ENCODE measurements around the gene WWOX.

The WWOX gene

DNA sequence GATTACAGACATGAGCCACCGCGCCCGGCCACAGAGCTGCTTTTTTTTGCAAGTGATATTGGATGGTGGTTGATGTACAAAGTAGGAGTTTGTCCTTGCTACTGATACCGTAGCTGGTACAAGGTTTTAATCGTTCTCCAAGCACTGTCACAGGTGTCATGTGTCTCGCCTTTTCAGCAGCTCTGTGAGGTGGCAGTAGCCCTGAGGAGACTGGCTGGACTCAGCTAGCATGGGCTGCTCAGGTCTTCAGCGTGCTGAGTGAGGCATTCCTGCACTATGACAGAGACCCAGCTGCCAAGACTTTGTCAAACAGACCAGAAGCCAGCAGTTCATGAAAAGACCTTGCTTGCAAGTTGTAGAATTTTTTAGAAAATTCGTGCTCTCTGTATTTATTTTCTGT, 7.2 kb downstream of the WWOX start:
- no peak for DNase-seq

DNA sequence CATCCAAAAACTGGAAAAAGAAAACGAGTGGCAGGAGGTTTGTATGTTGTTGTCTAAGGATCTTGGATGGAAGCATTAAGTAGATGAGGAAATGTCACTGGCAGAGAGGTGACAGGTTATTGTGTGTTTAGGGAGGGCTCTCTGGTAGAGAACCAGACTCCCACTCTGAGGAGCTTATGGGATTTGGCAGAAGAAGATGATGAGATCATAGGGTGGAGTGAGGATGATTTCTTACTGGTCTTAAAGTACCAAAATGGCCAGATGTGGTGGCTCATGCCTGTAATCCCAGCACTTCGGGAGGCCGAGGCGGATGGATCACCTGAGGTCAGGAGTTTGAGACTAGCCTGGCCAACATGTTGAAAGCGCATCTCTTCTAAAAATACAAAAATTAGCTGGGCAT, 9.0 kb downstream of the WWOX start:
- no peak for DNase-seq

DNA sequence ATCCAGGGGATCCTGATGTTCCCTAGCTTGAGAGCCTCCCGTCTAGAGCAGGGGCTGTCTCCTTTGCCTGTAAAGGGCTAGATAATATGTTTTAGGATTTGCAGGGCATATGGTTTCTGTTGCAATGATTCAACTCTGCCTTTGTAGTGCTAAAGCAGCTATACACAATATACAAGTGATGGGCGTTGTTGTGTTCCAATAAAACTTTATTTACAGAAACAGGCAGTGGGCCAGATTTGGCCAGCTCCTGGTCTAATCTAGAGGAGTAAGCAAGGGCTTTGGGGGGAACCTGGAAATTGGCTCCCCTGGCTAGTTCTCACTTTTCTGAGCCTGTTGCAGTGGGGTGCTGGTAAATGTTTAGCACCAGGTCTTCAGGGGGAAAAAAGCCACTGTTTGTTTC, 13.8 kb downstream of the WWOX start:
- no peak for DNase-seq

DNA sequence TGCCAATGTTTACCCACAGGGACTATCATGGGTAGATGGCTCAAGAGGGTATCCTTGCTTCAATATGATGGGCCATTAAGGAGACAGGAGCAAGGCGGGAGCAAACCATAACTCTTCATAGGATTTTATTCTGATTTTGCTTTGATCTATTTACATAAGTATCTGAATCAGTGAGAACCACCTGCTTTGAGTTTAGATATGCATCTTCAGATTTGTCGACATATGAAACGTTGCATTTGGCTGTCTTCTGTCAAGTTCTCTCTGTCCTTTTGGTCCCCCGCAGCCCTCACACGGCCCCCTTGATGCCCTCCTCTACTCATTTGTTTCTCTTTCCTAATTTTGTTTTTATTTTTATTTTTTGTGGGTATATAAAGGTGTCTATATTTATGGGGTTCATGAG, 16.2 kb downstream of the WWOX start:
- no peak for DNase-seq

DNA sequence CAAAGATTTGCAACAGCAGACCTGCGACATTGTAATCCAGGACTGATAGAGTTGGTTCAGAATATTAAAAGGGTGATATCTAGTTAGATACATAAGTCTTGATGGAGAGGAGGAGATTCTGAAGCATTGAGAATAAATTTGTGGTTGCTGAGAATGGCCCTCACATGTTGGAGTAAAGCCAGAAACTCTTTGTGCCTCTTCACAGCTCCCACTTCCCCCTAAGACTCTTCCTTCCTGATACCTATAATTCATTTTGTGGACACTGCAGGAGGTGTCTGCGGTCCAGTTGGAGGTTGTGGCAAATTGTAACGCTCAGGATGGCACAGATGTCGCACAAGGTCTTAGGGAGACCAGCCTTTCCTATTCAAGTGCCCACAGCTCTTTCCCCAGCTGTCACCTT, 17.5 kb downstream of the WWOX start:
- DNase-seq, result no peak

DNA sequence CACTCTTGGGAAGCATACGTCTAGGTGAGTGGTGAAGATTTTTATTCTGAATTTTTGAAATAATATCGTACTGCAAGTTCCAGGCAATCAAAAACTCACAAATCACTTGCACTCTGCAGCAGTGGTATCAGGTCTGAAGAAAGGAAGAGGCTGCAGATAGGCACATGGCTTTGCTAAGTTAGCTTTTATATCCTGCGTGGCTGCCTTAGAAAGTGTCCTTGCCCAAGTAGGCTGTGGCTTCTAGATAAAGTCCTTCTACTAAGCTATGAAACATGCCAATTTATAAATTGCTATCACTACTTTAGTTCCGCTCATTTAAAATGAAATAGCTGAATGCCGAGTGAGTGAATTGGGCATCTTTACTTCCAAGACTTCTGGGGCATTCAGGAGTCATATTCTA, 17.9 kb downstream of the WWOX start:
- DNase-seq, result no peak

DNA sequence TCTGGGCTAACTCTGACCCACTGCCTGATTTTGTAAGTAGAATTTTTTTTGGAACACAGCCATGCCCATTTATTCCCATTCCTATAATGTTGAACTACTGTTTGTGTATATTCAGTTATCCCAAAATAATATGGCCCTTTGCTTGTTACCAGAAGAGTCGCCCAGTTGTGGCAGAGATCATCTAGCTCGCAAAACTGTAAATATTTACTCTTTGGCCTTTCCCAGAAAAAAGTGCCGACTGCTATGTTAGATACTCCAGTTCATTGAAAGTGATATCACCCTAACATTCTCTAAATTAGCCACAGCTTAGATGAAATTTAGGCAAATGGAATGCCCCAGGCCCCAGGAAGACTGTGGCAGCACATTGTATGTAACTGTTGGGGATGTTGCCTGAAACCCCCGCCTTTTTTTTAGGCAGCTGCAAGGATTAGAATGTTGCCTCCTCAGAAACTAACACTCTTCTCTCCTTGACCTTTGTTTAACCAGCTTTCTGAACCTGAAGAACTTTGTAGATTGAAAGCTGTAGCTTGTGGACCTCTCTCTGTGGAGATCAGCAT, 19.1 kb downstream of the WWOX start:
- no peak for DNase-seq

DNA sequence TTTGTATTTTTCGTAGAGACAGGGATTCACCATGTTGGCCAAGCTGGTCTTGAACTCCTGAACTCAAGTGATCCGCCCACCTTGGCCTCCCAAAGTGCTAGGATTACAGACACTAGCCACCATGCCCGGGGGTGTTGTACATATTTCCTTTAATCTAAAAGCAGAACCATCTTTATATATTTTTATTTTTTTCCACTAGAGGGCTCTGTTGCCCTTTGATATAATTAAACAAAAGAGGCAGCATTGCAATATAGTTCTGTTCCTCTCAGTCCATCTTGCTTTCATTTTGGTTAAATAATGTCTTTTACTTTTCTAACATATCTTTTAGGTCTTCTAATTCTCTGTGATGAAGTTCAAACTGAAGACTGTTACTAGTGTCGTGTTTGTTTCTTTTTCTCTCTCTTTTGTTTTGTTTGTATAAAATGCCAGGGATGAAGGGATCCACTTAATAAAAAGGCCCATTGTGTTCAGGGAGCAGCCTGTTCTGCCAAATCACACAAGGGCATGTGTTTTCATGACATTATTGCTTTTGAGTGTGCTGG, 23.4 kb downstream of the WWOX start:
- peak in 1 of 2 experiments; percentile 21 for DNase-seq

DNA sequence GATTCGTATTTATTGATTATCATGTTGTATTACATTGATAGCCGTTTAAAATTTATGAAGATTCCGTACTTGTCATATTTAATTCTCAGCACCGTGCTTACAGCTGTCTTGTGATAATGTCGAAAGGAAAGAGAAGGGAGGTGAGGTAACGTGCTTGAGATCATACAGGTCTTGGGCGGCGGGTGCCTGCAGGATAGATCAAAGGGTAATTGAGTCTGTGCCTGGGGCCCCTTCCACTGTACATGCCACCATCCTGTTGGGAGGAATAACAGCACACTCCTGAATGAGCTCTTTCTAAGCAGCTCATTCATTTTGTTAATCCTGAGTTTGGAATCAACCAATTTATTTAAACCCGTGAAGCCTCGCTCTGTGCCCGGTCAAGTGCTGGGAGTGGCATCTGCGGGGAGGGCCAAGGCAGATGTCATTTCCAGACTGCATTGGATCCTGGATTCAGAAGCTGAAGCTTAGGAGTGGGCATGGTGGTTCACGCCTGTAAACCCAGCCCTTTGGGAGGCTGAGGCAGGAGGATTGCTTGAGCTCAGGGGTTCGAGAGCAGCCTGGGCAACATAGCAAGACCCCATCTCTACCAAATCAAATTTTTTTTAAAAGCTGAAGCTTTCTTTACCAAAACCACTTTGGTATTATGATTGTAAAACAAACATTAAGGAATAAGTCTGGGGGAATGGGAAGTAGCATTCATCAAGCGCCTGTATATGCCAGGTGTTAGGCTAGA, 25.8 kb downstream of the WWOX start:
- DNase-seq, result no peak

DNA sequence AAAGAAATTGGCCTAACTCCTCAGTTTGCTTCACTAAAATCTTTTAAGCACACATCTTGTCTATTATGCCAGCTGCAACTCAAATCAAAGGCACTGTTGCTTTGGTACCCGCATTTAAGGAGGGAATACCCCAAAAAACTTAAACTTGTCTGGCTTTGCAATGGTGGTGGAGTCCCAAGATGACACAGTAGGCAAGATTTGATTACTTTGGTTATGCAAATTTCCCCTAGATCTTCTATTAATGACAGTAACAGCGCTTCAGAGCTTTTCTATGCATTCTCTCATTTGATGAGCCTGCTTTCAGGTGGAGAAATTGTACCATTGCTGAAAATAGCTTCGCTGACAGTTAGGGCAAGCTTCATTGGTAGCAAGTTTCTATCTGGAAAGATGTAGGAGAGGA, 27.2 kb downstream of the WWOX start:
- no peak for DNase-seq

DNA sequence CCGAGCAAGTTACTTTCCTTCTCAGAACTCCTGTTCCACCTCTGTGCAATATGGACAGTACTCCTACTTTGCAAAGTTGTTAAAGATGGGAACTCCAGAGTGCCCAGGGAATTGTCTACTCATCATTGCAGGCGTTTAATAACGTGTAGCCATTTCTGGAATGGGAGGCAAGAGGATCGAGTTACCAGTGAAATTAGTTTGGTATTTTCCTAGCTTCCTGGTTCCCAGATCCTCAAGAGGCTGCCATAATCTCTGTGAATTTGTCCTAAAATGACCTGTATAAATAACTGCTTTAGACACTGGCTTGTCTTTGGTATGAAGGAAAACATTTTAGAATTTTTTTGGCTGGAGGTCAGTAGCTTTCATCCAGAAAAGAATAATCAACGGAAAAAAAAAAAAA, 27.7 kb downstream of the WWOX start:
- DNase-seq, result no peak

DNA sequence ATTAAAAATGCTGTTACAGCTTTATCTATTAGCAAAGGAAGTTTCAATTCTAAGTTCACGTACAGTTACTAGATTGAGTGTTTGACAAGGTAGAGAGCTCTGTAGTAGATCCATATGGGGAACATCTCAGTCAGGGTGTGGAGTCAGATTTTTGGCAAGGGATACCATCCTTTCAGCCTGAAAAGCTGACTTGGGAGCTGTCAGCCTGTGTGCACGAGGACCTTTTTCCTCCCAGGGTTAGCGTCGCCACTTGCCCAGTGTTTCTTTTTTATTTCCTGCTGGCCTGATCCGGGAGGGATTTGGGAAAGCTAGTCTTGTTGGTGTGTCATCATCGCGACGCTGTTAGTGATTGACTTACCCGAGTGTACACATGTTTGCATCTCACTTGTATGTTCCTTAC, 29.5 kb downstream of the WWOX start:
- no peak for DNase-seq

DNA sequence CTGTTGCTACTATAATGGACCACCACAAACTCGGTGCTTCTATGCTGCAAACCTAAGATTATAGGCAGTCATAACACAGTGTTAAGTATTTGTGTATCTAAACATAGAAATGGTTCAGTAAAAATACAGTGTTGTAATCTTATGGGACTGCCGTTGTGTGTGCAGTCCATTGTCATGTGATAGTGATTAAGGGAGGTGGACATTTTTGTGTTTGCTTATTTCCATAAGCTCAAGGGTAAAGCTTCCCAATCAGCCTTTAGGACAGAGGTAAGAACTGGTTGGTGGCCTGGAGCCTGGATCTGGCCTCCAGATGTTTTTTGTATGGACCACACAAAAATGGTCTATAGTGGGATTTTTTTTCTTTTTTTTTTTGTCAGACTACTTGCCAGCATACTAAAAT, 29.9 kb downstream of the WWOX start:
- DNase-seq, result no peak

DNA sequence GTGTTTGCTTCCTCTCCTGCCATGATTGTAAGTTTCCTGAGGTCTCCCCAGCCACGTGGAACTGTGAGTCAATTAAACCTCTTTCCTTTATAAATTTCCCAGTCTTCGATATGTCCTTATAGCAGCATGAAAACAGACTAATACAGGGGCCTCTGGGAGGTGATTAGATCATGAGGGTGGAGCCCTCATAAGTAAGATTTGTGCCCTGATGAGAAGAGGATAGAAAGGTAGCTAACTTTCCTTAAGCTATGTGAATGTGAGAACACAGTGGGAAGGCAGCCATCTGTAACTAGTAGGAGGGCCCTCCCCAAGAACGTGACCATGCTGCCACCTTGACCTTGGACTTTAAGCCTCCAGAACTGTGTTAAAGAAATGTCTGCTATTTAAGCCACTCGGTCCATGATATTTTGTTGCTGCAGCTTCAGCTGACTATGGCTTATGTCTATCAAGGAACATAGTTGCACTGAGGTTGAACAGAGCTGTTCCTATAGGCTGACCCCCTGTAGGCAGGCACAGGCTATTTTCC, 30.7 kb downstream of the WWOX start:
- DNase-seq, result no peak

DNA sequence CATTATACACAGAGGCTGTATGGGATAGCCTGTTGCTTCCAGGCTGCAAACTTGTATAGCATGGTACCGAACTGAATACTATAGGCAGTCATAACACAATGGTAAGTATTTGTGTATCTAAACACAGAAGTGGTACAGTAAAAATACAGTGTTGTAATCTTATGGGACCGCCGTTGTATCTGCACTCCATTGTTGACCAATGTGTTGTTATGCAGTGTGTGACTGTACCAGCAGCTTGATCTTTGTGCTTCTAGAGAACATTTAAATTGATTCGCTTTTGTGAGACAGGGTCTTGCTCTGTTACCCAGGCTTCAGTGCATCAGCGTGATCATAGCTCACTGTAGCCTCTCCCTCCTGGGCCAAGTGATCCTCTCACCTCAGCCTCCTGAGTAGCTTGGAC, 31.5 kb downstream of the WWOX start:
- no peak for DNase-seq

DNA sequence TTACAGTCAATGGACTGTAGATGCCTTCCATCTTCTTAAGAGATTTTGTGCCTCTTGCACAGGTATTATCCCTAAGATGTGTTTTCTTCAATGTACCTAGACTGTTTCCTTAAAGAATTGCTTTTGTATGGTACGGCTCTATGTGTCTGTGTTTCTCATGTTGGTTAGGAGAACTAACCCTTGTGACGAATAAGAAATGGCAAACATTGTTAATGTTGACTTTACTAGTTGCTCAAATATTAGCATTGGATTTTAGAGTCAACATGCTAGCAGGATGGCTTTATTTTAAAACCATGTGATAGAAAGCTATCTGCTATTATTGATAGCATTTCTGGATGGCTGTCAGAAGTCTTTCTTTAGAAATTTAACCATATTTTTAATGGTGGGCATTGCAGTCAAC, 34.5 kb downstream of the WWOX start:
- DNase-seq, result no peak

DNA sequence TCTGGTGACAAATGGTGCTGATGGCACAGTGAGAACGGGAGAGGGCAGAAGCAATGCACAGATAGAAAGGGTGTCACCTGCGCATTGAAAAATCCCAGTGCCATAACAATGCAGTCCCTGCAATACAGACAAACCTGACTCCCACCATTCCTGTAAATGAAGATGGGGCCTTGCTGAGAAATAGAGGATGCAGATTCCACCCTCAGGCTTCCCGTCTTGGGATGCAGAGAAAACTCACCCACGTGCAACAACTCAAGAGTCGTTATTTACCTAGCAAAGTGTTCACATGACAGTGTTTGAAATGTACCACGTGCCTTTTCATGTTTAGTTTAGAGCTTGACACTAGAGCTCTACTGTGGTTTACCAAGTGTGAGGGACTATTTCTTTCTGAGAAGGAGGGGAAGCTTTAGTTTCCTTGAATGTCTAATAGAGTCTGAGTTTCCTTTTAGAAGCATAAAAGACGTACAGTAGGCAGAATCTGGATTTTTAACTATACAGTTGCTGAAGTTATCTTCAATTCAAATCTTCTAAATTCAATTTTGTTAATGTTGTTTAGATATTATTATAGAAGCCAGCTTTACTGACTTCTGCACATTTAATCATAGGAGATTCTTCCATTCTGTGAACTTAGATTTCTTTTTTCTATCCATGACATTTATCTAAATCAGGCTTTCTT, 35.6 kb downstream of the WWOX start:
- DNase-seq, result no peak

DNA sequence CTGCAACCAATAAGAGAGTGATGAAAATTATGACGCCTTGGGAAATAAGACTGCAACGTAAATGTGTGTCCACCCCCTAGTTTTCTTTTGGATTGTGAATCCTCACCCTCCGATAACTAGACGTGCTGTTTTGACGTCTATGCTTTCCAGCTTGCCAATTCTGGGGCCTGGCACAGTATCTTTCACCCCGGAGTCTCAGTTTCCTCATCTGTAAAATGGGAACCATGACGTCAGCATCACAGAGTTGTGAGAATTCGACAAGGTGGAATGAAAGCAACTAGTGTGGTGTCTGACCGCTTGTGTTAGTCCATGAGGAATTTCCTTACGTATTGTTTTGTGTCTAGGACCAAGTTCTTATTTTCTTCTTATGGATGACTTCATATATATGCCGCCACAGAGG, 37.7 kb downstream of the WWOX start:
- DNase-seq, result no peak

DNA sequence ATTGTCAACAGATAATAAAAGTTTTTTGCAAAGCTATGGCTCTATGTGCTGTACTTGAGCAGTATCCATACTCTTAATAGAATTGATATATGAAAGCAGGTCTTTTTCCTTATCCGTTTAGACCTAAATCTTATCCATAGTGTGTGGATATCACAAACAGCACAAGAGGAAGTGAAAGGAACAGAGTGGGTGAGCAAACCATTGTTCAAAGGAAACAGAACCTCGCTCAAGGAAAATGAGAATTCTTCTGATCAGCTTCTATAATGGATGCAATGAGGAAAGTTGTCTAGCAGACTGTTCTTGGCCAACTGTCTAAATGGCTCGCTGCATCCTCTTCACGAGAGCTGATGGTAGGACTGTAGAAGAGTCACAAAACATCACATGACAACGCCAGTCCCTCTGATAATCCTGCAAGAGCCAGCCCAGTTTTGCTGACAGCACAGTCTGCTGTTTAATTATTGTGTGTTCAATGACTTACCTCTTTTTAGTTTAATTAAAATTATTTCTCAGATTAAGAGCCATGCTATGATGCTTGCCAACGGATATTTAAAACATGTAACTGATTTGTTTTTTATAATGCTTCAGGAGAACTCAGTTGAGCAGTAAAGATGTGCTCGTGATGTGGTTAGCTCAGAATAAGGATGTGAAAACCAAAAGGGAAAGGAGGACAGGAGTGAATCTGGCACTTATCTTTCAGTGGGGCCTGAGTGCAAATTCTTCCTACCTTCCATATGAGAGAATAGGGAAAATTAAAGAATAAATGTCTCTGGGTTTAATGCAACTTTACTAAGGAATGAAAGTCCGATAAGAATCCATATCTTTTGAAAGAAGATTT, 38.5 kb downstream of the WWOX start:
- no peak for DNase-seq

DNA sequence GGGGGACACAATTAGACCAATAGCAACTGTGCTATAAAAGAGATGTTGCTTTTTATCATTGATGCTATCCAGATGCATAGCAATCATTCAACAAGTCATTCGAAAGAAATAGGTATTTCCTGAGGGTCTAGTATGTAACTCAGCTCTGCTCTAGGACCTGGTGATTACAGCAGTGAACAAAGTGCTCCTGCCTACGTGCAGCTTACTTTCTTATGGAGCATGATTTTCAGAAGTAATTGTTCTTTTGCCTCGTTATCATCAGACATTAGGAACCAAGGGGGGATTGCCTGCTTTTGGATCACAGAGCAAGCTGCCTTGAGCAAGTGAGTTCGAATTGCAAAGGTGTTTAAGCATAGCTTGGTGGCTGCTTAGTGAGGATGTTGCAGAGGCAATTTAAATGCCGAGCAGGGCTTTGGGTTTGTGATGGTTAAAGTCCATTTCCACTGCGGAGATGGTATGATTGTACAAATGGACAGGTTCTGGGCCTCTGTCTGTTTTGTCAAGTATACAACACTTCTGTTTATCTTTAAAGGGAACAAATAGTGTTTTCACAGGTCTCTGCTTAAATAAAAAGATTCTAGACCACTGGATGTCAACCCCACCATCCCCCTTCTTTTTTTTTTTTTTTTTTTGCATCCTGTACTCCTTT, 41.5 kb downstream of the WWOX start:
- DNase-seq, result no peak

DNA sequence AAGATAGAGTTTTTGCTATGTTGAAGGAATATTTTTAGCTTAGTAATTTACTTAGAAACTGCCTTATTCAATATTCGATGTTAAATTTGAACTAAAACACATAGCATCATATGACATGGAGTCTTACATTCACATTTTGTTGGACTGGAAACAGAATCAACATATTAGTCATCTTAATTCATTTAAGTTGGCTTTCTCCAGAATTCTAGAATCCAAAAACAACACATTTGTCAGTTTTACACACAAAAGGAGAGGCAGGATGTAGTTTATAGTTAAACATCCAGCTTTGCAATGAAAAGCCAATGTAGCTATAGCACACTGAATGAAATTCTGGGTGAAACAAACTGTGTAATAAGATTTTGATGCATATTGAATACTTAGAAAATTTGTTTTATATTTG, 43.3 kb downstream of the WWOX start:
- DNase-seq, result no peak

DNA sequence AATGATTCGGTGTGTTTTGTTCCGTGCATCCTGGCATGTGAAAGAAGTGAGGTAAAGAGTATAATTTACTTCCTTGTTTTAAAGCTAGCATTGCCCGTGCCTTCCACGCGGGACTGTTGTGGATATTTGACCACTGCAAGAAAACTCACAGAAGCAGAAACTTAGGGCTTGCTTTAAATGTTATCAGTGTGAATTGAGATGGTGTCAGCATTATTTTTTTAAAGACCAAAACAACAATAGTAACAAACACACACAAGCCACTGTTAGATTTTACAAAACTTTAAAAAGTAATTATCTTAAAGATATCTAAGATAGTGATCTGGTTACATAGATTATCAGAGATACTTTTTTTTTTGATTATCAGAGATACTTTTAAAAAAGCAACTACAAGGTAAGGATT, 47.4 kb downstream of the WWOX start:
- DNase-seq, result no peak
